NCI-H460 (cell line): Measurements from ENCODE around the gene ATP6V1G2. TPM values are rescaled to one million over a fixed set of nuclear protein-coding genes. Genes with fewer than 3 reads are reported as not detected.

Experiments
- DNase-seq: peaks from one replicate; pipeline ENCODE4 v3.0.0-alpha.2; 2016; ENCODE audit warnings: low read depth; ENCODE audit errors: extremely low read depth
- total RNA-seq: library from RNA; depleted of rRNA; stranded (reverse); fragments of >200 nt; shearing (Covaris generic); gene quantifications from 2 replicates; pipeline ENCODE4 v1.2.3, GENCODE V29; 2014

ATP6V1G2 gene
- total RNA-seq, 1 experiment from 2014 or later: 0.27 TPM

DNA sequence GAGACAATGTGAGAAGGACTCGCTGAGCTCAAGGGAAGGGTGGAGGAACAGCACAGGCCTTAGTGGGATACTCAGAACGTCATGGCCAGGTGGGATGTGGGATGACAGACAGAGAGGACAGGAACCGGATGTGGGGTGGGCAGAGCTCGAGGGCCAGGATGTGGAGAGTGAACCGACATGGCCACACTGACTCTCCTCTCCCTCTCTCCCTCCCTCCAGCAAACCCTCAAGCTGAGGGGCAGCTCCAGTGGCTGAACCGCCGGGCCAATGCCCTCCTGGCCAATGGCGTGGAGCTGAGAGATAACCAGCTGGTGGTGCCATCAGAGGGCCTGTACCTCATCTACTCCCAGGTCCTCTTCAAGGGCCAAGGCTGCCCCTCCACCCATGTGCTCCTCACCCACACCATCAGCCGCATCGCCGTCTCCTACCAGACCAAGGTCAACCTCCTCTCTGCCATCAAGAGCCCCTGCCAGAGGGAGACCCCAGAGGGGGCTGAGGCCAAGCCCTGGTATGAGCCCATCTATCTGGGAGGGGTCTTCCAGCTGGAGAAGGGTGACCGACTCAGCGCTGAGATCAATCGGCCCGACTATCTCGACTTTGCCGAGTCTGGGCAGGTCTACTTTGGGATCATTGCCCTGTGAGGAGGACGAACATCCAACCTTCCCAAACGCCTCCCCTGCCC, 30.6 kb upstream of the ATP6V1G2 start:
- DNase-seq: no peak

DNA sequence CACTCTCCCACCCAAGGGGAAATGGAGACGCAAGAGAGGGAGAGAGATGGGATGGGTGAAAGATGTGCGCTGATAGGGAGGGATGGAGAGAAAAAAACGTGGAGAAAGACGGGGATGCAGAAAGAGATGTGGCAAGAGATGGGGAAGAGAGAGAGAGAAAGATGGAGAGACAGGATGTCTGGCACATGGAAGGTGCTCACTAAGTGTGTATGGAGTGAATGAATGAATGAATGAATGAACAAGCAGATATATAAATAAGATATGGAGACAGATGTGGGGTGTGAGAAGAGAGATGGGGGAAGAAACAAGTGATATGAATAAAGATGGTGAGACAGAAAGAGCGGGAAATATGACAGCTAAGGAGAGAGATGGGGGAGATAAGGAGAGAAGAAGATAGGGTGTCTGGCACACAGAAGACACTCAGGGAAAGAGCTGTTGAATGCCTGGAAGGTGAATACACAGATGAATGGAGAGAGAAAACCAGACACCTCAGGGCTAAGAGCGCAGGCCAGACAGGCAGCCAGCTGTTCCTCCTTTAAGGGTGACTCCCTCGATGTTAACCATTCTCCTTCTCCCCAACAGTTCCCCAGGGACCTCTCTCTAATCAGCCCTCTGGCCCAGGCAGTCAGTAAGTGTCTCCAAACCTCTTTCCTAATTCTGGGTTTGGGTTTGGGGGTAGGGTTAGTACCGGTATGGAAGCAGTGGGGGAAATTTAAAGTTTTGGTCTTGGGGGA, 29.7 kb upstream of the ATP6V1G2 start:
- DNase-seq: no peak

DNA sequence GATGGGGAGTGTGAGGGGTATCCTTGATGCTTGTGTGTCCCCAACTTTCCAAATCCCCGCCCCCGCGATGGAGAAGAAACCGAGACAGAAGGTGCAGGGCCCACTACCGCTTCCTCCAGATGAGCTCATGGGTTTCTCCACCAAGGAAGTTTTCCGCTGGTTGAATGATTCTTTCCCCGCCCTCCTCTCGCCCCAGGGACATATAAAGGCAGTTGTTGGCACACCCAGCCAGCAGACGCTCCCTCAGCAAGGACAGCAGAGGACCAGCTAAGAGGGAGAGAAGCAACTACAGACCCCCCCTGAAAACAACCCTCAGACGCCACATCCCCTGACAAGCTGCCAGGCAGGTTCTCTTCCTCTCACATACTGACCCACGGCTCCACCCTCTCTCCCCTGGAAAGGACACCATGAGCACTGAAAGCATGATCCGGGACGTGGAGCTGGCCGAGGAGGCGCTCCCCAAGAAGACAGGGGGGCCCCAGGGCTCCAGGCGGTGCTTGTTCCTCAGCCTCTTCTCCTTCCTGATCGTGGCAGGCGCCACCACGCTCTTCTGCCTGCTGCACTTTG, 29.0 kb upstream of the ATP6V1G2 start, which contains the start of gene TNF:
TNF (plus strand) TSS at position 231 of the 567 bp plus-strand sequence; CDS start at position 408, 177 bp downstream.
- no peak for DNase-seq

DNA sequence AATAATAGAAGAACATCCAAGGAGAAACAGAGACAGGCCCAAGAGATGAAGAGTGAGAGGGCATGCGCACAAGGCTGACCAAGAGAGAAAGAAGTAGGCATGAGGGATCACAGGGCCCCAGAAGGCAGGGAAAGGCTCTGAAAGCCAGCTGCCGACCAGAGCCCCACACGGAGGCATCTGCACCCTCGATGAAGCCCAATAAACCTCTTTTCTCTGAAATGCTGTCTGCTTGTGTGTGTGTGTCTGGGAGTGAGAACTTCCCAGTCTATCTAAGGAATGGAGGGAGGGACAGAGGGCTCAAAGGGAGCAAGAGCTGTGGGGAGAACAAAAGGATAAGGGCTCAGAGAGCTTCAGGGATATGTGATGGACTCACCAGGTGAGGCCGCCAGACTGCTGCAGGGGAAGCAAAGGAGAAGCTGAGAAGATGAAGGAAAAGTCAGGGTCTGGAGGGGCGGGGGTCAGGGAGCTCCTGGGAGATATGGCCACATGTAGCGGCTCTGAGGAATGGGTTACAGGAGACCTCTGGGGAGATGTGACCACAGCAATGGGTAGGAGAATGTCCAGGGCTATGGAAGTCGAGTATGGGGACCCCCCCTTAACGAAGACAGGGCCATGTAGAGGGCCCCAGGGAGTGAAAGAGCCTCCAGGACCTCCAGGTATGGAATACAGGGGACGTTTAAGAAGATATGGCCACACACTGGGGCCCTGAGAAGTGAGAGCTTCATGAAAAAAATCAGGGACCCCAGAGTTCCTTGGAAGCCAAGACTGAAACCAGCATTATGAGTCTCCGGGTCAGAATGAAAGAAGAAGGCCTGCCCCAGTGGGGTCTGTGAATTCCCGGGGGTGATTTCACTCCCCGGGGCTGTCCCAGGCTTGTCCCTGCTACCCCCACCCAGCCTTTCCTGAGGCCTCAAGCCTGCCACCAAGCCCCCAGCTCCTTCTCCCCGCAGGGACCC, 28.0 kb upstream of the ATP6V1G2 start:
- no peak for DNase-seq

DNA sequence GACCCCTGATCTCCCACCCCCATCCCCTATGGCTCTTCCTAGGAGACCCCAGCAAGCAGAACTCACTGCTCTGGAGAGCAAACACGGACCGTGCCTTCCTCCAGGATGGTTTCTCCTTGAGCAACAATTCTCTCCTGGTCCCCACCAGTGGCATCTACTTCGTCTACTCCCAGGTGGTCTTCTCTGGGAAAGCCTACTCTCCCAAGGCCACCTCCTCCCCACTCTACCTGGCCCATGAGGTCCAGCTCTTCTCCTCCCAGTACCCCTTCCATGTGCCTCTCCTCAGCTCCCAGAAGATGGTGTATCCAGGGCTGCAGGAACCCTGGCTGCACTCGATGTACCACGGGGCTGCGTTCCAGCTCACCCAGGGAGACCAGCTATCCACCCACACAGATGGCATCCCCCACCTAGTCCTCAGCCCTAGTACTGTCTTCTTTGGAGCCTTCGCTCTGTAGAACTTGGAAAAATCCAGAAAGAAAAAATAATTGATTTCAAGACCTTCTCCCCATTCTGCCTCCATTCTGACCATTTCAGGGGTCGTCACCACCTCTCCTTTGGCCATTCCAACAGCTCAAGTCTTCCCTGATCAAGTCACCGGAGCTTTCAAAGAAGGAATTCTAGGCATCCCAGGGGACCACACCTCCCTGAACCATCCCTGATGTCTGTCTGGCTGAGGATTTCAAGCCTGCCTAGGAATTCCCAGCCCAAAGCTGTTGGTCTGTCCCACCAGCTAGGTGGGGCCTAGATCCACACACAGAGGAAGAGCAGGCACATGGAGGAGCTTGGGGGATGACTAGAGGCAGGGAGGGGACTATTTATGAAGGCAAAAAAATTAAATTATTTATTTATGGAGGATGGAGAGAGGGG, 27.1 kb upstream of the ATP6V1G2 start:
- no peak for DNase-seq

DNA sequence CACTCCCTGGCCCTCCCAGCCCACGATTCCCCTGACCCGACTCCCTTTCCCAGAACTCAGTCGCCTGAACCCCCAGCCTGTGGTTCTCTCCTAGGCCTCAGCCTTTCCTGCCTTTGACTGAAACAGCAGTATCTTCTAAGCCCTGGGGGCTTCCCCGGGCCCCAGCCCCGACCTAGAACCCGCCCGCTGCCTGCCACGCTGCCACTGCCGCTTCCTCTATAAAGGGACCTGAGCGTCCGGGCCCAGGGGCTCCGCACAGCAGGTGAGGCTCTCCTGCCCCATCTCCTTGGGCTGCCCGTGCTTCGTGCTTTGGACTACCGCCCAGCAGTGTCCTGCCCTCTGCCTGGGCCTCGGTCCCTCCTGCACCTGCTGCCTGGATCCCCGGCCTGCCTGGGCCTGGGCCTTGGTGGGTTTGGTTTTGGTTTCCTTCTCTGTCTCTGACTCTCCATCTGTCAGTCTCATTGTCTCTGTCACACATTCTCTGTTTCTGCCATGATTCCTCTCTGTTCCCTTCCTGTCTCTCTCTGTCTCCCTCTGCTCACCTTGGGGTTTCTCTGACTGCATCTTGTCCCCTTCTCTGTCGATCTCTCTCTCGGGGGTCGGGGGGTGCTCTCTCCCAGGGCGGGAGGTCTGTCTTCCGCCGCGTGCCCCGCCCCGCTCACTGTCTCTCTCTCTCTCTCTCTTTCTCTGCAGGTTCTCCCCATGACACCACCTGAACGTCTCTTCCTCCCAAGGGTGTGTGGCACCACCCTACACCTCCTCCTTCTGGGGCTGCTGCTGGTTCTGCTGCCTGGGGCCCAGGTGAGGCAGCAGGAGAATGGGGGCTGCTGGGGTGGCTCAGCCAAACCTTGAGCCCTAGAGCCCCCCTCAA, 25.9 kb upstream of the ATP6V1G2 start, which contains the start of gene LTA:
LTA (plus strand) TSS at position 249 of the 871 bp plus-strand sequence; CDS start at position 703, 454 bp downstream.
- no peak for DNase-seq

DNA sequence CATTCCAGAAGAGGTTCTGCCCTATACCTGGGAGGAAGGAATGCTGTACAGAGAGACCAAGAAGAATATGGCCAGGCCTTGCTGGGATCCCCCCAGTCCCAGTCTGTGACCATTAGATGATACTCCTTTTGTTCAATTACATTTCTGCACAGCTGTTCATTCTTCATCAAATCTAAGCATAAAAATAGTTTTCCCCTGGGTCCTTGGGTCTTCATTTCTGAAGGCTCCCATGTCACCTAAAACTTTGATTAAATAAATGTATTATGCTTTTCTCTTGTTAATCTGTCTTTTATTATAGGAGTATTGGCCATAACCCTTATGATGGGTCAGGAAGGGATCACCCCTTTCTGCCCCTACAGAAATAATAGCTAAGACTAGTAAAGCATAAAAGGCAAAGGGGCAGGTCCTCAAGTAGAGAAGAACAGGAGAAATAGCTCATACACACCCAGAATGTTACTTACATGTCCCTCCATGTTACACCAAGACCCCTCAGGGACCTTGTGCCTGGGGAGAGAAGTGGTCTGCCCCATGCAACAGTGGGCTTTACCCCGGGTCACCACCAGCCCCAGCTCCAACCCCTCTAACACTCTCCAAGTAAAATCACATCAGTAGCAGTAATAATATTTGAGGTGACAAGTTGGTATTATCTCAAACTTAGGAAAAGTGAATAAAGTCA, 23.6 kb upstream of the ATP6V1G2 start:
- DNase-seq: no peak

DNA sequence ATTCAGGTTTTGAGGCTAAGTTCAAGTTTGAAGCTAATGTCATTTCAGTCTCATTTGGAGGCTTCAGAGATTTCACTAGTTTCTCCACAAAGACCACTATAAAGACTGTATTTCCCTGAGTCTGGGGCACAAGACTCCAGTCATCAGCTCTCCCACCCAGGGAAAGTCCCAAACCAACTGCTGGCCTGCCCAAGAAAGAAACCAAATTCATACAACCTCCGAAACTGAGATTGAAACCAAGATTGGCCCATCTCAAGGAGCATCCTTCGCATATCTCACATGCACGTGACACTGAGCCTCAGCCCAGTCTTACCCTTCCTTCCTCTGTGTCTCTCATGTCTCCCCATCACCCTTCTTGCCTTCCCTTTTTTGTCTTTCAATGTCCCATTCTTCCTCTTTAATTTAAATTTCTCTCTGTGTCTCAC, 22.1 kb upstream of the ATP6V1G2 start:
- DNase-seq: no peak

DNA sequence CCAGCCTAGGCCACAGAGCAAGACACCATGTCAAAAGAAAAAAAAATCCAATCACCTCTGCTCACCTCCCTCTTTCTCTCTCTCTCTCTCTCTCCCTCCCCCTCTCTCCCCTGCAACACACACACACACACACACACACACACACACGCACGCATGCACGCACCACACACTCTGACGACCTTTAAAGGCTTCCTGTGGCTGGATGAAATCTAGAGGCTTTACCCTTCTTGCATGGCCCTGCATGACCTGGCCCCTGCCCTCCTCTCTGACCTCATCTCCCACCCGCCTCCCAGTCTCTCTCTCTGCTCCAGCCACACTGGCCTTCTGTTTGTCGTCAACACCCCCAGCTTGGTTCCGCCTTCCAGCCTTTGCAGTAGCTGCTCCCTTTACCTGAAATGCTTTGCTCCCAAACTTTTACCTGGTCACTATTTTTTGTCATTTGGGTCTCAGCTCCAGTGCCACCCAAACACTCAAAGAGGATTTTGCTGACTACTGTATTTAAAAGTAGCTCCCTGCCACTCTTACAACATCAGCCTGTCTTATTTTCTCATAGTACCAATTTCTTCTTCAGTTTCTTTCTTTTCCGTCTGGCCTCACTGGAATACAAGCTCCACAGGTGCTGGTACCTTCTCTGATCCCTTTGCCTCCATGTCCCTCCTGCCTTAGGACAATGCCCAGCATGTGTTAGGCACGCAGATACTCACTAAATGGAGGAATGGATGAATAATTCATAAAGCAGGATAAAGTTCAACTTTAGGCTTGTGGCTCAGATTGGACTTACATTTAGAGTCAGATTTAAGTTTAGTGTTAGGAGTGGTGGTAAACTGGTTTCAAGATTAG, 21.3 kb upstream of the ATP6V1G2 start:
- DNase-seq: no peak

DNA sequence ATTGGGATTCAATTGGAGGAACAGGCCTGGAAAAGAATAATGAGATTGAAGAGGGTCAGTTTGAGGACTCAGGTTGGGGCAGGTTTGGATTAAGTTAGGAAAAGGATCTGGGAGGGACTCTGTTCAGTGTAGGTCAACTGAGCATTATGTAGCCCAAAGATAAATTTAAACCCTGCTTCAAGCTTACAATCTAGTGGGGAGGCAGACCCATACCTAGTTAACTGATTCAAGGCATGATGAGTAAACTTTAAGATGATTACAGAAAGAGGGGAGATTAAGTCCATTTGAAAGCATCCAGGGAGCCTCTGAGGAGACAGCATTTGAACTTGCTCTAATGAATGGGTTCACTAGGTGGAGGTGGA, 14.3 kb upstream of the ATP6V1G2 start:
- DNase-seq: no peak

DNA sequence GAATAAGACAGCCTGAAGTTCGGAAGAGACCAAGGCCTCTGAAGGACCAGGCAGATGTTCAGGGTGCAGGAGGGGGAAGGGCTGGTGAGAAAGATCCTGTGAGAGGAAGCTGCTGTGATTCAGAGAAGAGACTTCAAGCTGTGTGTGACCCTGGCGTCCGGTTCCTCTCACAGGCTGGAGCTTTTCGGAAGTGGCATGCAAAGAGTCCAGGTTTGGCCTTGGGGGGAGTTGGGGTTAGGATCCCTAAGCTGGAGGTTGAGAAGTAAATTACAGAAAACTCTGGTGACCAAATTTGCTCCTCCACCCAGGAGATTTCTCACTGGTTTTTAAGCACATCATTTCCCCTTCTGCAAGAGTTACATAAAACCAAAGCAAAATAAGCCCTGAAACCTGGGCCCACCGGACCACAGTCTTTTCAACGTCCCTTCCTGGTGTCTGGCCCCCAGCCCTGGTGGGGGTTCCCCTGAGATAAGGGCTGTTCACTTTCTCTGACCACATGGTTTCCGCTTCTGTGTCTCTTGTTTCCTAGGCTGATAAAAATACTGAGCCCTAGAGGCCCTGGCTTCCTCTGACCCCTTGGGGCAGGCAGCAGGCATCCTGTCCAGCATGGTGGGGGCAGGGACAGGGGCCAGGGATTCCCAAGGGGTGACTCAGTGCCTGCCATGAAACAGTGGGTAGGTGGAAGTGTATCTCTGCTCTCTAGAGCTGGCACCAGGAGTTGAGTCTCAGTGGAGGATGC, 13.7 kb upstream of the ATP6V1G2 start:
- DNase-seq: no peak

DNA sequence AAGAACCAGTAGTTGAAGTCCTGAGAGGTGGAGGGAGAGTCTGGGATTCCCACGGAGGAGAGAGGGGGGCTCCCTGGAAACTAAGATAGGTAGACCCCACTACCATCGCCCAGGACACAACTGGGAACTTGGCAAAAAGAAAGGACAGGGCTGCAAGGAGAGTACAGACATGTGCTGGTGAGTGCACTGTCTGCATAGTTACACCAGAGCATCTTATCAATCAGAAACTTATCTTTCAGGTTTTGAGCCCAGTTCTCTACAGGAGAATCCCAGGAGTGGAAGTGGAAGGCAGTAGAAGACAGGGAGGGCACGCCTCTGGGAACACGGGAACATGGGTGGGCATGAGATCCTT, 13.2 kb upstream of the ATP6V1G2 start:
- DNase-seq: no peak

DNA sequence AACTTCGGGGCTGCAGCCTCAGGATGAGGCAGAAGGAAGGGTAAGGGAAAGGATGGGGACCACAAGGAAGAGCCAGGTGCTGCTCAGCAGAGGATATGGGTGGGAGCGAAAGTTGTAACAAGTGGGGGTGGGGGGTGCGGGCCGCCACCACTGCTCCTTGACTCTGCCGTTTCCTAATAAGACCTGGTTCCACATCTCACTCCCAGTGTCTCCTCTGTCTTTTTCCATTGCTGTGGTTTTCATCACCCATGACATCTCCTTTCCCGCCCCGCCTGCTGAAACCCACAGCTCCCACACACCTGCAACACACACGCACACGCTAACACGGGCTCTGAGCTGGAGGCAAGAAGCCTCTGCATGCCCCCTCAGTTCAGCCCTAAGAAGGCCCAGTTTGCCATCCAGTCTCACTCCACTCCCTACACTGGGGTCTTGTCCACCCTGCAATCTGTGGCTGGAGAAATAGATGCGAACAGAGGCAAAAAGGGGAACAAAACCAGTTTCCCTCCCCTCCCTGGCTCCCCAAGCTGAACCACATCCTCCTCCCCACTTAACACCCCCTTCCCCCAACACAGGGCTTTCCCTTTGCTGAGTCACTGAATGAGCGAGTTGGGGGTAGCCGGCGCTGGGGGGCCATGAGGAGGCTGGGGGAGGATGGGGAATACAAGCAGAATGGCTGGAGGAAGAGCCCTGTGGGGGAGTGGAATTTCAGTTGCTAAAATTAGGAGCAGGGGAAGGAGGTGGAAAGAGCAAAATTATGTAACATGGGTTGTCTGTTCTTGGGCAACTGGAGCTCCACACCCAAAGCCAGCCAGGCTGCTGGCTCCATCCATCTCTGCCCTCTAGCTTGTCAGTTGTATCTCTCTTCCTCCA, 12.5 kb upstream of the ATP6V1G2 start:
- DNase-seq: no peak

DNA sequence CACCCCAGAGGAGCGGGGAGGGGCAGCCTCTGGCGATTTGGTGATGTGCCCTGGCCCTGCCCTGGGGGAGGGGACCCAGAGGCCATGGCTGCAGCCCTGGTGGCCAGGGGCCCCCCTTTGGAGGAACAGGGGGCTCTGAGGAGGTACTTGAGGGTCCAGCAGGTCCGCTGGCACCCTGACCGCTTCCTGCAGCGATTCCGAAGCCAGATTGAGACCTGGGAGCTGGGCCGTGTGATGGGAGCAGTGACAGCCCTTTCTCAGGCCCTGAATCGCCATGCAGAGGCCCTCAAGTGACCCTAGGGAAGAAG, 11.9 kb upstream of the ATP6V1G2 start:
- no peak for DNase-seq

DNA sequence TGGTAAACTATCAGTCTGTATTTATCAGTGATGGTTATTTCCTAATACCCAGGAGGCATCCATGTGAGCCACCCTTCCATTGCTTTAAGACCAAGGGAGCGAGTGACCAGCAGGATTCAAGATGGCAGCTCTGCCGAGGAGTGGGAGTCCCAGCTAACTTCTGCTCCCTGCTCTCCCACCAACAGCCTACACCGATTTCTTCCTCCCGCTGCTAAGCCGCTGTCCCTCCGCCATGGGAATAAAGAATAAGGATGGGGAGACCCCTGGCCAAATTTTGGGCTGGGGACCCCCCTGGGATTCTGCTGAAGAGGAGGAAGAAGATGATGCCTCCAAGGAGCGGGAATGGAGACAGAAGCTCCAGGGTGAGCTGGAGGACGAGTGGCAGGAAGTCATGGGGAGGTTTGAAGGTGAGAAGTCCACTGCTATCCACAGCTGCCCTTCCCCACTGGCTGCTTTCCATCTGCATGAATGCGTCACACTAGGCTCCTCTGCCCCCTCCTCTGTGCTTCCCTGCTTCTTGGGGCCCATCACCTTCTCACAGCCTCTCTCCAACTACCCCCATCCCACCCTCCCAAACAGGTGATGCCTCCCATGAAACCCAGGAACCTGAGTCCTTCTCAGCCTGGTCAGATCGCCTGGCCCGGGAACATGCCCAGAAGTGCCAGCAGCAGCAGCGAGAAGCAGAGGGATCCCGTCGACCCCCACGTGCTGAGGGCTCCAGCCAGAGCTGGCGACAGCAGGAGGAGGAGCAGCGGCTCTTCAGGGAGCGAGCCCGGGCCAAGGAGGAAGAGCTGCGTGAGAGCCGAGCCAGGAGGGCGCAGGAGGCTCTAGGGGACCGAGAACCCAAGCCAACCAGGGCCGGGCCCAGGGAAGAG, 11.3 kb upstream of the ATP6V1G2 start:
- DNase-seq: no peak
